Smooth muscle cell (in vitro differentiated cells): ENCODE measurements around the gene MIA3. TPM values are rescaled to one million over a fixed set of nuclear protein-coding genes. Genes with fewer than 3 reads are reported as not detected.
A peak's percentile ranks its signal among the peaks of the same experiment; 100 is the strongest.

ENCODE experiments used
- DNase-seq: peaks from one replicate; lab custom pipeline; 2025; ENCODE audit not compliant: unreplicated experiment; lab: John Stamatoyannopoulos, UW
- H2AFZ ChIP-seq: fragments of 200-600 bp; sonication (generic); 2 replicates; pipeline ENCODE4 v1.6.0; 2016; ENCODE audit warnings: antibody characterized with exemption, low read depth, mild to moderate bottlenecking
- H3F3A ChIP-seq: fragments of 200-600 bp; sonication (generic); 2 replicates; pipeline ENCODE4 v1.6.0; 2017; ENCODE audit warnings: antibody characterized with exemption, low read depth
- H3K27ac ChIP-seq: fragments of 200-600 bp; sonication (generic); 2 replicates; pipeline ENCODE4 v1.5.1; 2016; ENCODE audit warnings: low read depth, mild to moderate bottlenecking
- H3K27me3 ChIP-seq: fragments of 200-600 bp; sonication (generic); 2 replicates; pipeline ENCODE4 v1.6.1; 2016; ENCODE audit warnings: low read depth, mild to moderate bottlenecking
- H3K36me3 ChIP-seq: fragments of 200-600 bp; sonication (generic); 2 replicates; pipeline ENCODE4 v1.5.1; 2016; ENCODE audit warnings: low read depth
- H3K4me1 ChIP-seq: fragments of 200-600 bp; sonication (generic); 2 replicates; pipeline ENCODE4 v1.5.1; 2016; ENCODE audit warnings: low read depth
- H3K4me2 ChIP-seq: fragments of 200-600 bp; sonication (generic); 2 replicates; pipeline ENCODE4 v1.6.0; 2016; ENCODE audit warnings: mild to moderate bottlenecking
- H3K4me3 ChIP-seq: fragments of 200-600 bp; sonication (generic); 2 replicates; pipeline ENCODE4 v1.5.1; 2016; ENCODE audit warnings: mild to moderate bottlenecking
- H3K79me2 ChIP-seq: fragments of 200-600 bp; sonication (generic); 2 replicates; pipeline ENCODE4 v1.6.0; 2016; ENCODE audit warnings: low read depth, mild to moderate bottlenecking
- H3K9ac ChIP-seq: fragments of 200-600 bp; sonication (generic); 2 replicates; pipeline ENCODE4 v1.6.0; 2016; ENCODE audit warnings: low read depth
- H3K9me3 ChIP-seq: fragments of 200-600 bp; sonication (generic); replicated peaks from 2 replicates; pipeline ENCODE4 v1.5.1; 2016; ENCODE audit warnings: low read depth
- H4K20me1 ChIP-seq: fragments of 200-600 bp; sonication (generic); 2 replicates; pipeline ENCODE4 v1.6.0; 2016; ENCODE audit warnings: low read depth
- CTCF ChIP-seq: fragments of 200-600 bp; sonication (generic); IDR thresholded peaks from 2 replicates; pipeline ENCODE4 v1.5.1; 2017; ENCODE audit warnings: borderline replicate concordance, mild to moderate bottlenecking, antibody characterized with exemption; ENCODE audit not compliant: insufficient read depth, poor library complexity, severe bottlenecking
- WGBS: methylation state at CpG from one replicate; pipeline ENCODE4 v1.1.7; 2016; ENCODE audit warnings: low lambda C conversion rate; 5-methylcytosine and 5-hydroxymethylcytosine counted together
- polyA plus RNA-seq: library from polyadenylated mRNA; unstranded; fragments of >200 nt; fragmentation: Nextera tagmentation; extraction: Ambion mirVana; gene quantifications from 2 replicates; pipeline ENCODE4 v1.2.1, GENCODE V29; 2016
- total RNA-seq: library from RNA; depleted of rRNA; stranded (reverse); fragments of >200 nt; gene quantifications from 2 replicates; pipeline ENCODE4 v1.2.3, GENCODE V29; 2014

Gene MIA3
- total and polyA plus RNA-seq, 2 experiments from 2014 or later, result 56.8 to 64.0 TPM

GRCh38 chr1:222632749-222633148 is 14.9 kb downstream of the MIA3 start:
- no peak overlapping the region for H3K9ac ChIP-seq
- no peak for DNase-seq
- H3F3A ChIP-seq, result no peaks in the 10 kb centered on the region
- no peaks in the 10 kb centered on the region for H3K9me3 ChIP-seq
- 89% methylated on average over 2 of the region's 2 CpGs for WGBS
- H3K27ac ChIP-seq, result no peak overlapping the region
- no peaks in the 10 kb centered on the region for H4K20me1 ChIP-seq
- no peaks in the 10 kb centered on the region for H3K4me1 ChIP-seq
- H3K4me2 ChIP-seq, result no peak overlapping the region
- no peak for TF ChIP-seq CTCF
- H2AFZ ChIP-seq, result no peak overlapping the region
- no peaks in the 10 kb centered on the region for H3K79me2 ChIP-seq
- H3K4me3 ChIP-seq, result no peak overlapping the region
- no peaks in the 10 kb centered on the region for H3K27me3 ChIP-seq
- peaks cover 7% of the 10 kb centered on the region for H3K36me3 ChIP-seq

DNA sequence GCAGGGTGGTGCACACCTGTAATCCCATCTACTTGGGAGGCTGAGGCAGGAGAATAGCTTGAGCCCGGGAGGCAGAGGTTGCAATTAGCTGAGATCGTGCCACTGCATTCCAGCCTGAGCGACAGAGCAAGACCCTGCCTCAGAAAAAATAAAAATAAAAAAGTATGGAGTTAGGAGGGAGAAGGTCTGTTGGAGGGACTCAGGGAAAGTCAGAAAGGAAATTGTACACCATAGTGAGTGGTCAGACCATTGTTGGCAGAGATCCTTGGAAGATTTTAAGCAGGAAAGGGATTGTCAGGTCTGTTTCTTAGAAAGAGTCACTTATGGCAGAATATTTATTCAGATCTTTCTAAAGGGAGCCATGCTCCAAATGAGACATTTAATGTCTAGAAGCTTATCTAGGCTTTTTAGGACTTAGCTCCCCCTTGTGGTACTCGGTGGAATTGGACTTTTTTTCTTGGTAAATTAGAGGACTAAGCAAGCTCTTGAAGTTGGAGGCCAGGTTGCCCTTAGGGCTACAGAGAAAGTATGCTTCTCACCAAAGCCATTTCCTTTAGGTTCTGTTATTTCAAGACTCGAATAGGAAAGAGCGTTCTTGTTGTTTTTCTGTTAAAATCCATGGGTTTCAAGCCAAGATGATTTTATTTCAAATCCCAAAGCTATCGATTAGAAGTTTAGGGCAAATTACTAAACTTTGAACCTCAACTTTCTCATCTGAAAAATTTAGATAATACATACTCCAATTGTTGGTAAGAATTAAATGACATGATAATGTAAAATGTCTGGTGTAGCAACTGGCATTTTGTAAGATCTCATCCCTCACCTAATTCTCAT is 16.5 kb downstream of the MIA3 start:
- Histone ChIP-seq H2AFZ (no peak overlapping the region), H4K20me1 (no peaks in the 10 kb centered on the region), H3K4me1 (no peaks in the 10 kb centered on the region), H3F3A (no peaks in the 10 kb centered on the region), H3K36me3 (no peaks in the 10 kb centered on the region), H3K9me3 (no peaks in the 10 kb centered on the region), H3K27ac (no peak overlapping the region), H3K4me2 (no peak overlapping the region), H3K4me3 (no peak overlapping the region), H3K79me2 (no peaks in the 10 kb centered on the region), H3K27me3 (no peaks in the 10 kb centered on the region), H3K9ac (no peak overlapping the region)
- DNase-seq, result no peak
- WGBS, result 50% methylated on average over 7 of the region's 7 CpGs
- TF ChIP-seq CTCF, result peak; percentile 94

DNA sequence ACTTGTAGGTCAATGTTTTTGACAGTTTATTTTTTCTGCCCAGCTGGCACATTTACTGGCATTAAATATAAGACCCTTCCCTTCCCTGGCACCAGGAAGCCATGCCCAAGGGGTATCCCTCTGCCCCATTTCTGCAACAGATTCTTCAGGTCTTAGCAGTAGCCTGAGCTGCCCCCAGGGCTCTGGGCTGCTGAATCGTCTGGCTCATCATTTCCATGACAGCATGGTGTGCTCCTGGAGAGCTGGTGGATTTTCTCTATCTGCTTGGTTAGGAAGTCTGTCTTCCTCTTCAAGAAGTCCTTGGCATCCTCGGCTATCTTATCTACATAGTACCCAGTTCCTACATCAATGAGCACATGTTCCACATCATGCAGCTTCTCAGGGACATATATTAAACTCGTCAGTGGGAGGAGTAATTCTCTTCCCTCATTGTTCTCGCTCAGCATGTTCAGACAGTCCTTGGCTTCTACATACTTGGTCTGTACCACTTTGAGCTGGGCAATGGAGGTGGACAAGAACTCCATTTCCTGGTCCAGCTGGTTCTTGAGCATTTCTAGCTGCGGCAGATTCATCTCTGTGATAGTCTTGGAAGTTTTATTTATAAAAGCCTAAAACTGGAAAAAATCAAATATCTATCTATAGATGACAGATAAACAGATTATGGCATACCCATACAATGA is 23.5 kb downstream of the MIA3 start:
- TF ChIP-seq CTCF, result no peak
- no peak overlapping the region for H2AFZ ChIP-seq
- no peak for DNase-seq
- H3K27me3 ChIP-seq, result no peaks in the 10 kb centered on the region
- peaks cover 9% of the 10 kb centered on the region for H3K4me1 ChIP-seq
- no peaks in the 10 kb centered on the region for H3K36me3 ChIP-seq
- H4K20me1 ChIP-seq, result no peaks in the 10 kb centered on the region
- H3K9me3 ChIP-seq, result no peaks in the 10 kb centered on the region
- H3K9ac ChIP-seq, result no peak overlapping the region
- H3K4me3 ChIP-seq, result no peak overlapping the region
- WGBS, result 73% methylated on average over 5 of the region's 5 CpGs
- no peaks in the 10 kb centered on the region for H3F3A ChIP-seq
- no peak overlapping the region for H3K4me2 ChIP-seq
- no peak overlapping the region for H3K27ac ChIP-seq
- H3K79me2 ChIP-seq, result peaks cover 14% of the 10 kb centered on the region
